ENCODE results near the gene TUFT1. TPM values are rescaled to one million over a fixed set of nuclear protein-coding genes. Genes with fewer than 3 reads are reported as not detected.

The TUFT1 gene
- total and polyA plus RNA-seq, 10 of the 15 experiments (the other 5 are each of a cell fraction or from before 2014, with no cell fraction given): 0.08 to 4.3 (median 3.2) TPM

DNA sequence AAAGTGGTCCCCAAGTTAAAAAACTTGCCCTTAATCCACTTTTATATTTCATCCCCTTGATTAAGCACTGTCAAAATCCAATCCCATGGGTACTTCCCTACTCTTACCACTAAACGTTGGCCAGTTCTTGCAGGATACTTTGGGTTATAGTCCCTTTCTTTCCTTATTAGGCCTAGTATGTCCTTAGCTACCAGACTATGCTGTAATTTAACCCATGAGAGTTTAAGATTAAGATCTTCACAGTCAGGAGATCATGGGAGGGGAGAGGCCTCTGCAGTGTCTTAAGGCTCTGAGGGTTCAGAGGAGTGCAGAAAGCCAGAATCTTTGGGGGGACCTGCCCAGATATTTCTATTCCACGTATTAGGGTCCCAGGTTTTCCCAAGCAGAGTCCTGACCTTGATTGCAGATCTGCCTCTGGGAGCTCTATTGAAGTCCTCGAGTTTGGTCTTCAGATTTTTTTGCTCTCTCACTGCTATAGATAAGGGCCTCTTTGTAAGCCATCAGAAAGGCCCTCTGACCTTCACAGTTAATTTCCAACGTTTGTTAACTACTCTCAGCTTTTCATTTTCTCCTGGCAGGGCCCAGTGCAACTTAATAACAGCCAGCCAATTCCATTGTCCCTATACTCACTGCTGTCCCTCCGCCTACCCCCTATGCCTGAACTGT lies 37.9 kb upstream of the TUFT1 start (continued):
- no peak for TF ChIP-seq ZBTB11 (CRISPR knock-in tag; IDR thresholded peaks at IDR 0.05)
- no peak for TF ChIP-seq PAX8 (IDR thresholded peaks at IDR 0.05)
- no peak for TF ChIP-seq YBX1 (IDR thresholded peaks at IDR 0.05)
- TF ChIP-seq, protein P1, sequence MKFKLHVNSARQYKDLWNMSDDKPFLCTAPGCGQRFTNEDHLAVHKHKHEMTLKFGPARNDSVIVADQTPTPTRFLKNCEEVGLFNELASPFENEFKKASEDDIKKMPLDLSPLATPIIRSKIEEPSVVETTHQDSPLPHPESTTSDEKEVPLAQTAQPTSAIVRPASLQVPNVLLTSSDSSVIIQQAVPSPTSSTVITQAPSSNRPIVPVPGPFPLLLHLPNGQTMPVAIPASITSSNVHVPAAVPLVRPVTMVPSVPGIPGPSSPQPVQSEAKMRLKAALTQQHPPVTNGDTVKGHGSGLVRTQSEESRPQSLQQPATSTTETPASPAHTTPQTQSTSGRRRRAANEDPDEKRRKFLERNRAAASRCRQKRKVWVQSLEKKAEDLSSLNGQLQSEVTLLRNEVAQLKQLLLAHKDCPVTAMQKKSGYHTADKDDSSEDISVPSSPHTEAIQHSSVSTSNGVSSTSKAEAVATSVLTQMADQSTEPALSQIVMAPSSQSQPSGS (IDR thresholded peaks at IDR 0.05; ENCODE audit: low read length): no peak
- no peak for TF ChIP-seq RCOR1 (conservative IDR thresholded peaks at IDR 0.05; ENCODE audit: low read depth, low read length)
- TF ChIP-seq, protein P2, sequence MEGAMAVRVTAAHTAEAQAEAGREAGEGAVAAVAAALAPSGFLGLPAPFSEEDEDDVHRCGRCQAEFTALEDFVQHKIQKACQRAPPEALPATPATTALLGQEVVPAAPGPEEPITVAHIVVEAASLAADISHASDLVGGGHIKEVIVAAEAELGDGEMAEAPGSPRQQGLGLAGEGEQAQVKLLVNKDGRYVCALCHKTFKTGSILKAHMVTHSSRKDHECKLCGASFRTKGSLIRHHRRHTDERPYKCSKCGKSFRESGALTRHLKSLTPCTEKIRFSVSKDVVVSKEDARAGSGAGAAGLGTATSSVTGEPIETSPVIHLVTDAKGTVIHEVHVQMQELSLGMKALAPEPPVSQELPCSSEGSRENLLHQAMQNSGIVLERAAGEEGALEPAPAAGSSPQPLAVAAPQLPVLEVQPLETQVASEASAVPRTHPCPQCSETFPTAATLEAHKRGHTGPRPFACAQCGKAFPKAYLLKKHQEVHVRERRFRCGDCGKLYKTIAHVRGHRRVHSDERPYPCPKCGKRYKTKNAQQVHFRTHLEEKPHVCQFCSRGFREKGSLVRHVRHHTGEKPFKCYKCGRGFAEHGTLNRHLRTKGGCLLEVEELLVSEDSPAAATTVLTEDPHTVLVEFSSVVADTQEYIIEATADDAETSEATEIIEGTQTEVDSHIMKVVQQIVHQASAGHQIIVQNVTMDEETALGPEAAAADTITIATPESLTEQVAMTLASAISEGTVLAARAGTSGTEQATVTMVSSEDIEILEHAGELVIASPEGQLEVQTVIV (IDR thresholded peaks at IDR 0.05; ENCODE audit: borderline replicate concordance, partially characterized antibody): no peak
- no peak for TF ChIP-seq MLLT1 (IDR thresholded peaks at IDR 0.05)
- TF ChIP-seq, protein P3, sequence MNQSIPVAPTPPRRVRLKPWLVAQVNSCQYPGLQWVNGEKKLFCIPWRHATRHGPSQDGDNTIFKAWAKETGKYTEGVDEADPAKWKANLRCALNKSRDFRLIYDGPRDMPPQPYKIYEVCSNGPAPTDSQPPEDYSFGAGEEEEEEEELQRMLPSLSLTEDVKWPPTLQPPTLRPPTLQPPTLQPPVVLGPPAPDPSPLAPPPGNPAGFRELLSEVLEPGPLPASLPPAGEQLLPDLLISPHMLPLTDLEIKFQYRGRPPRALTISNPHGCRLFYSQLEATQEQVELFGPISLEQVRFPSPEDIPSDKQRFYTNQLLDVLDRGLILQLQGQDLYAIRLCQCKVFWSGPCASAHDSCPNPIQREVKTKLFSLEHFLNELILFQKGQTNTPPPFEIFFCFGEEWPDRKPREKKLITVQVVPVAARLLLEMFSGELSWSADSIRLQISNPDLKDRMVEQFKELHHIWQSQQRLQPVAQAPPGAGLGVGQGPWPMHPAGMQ (IDR thresholded peaks at IDR 0.05; ENCODE audit: borderline replicate concordance): no peak

Data from GM12878 (cell line).